IPS-18a (cell line): Measurements from ENCODE around the gene STOX2.

Source experiments
- H3K27ac ChIP-seq: one replicate; pipeline ENCODE4 v1.5.1; 2013; ENCODE audit warnings: low read length
- H3K27me3 ChIP-seq: one replicate; pipeline ENCODE4 v1.6.1; 2013; ENCODE audit warnings: mild to moderate bottlenecking, low read length; ENCODE audit not compliant: control insufficient read depth, insufficient read depth
- H3K36me3 ChIP-seq: one replicate; pipeline ENCODE4 v1.6.1; 2013; ENCODE audit warnings: low read depth, low read length; ENCODE audit not compliant: control insufficient read depth
- H3K4me1 ChIP-seq: one replicate; pipeline ENCODE4 v1.6.1; 2013; ENCODE audit warnings: low read depth, low read length; ENCODE audit not compliant: control insufficient read depth
- H3K4me3 ChIP-seq: one replicate; pipeline ENCODE4 v1.5.1; 2013; ENCODE audit warnings: low read length
- H3K9ac ChIP-seq: one replicate; pipeline ENCODE4 v1.6.1; 2013; ENCODE audit warnings: mild to moderate bottlenecking, low read length, moderate library complexity
- H3K9me3 ChIP-seq: one replicate; pipeline ENCODE4 v1.6.1; 2013; ENCODE audit warnings: low read depth, low read length; ENCODE audit not compliant: control insufficient read depth

The STOX2 gene

DNA sequence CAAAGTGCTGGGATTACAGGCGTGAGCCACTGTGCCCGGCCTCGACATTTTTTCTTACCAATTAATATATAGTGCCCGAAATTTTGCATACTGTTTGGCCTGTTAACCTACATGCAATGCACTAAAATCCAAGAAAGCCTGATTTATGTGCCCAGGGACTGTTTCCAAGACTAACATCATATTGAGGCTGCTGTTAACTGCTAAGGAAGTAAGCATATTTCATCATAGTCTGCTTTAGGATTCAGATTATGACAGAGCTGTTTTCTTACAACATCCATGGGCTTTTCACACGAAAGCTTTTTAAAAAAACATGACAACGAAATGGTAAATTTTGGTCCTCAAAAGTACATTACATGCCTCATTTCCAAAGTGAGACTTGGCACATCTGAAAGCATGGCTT, 84.4 kb downstream of the STOX2 start:
- peaks cover 29% of the 10 kb centered on the region for H3K27me3 ChIP-seq
- peaks cover 20% of the 10 kb centered on the region for H3K4me1 ChIP-seq
- no peak overlapping the region for H3K9ac ChIP-seq
- no peak overlapping the region for H3K27ac ChIP-seq
- H3K36me3 ChIP-seq, result no peaks in the 10 kb centered on the region
- H3K4me3 ChIP-seq, result no peak overlapping the region
- no peaks in the 10 kb centered on the region for H3K9me3 ChIP-seq

DNA sequence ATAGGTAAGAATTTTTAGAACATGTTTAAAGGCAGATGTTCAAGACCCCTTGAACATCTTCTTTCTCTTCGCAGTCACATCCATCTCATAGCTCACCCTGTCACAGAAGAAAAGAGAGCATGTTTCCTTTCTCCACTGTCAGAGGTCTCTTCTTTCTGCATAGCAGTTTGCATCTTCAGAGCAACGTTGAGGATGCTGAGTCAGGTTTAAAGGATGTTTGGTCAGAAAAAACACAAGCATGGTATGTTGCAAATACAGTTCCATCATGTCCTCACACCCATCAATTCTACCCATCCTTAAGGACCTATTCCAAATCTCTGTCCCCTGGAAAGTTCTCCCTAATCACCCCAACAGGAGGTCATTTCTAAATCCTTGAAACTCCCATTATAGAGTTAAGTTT, 84.8 kb downstream of the STOX2 start:
- H3K4me1 ChIP-seq, result peaks cover 20% of the 10 kb centered on the region
- H3K27ac ChIP-seq, result no peak overlapping the region
- H3K9ac ChIP-seq, result no peak overlapping the region
- H3K27me3 ChIP-seq, result peaks cover 29% of the 10 kb centered on the region
- H3K4me3 ChIP-seq, result no peak overlapping the region
- H3K36me3 ChIP-seq, result no peaks in the 10 kb centered on the region
- H3K9me3 ChIP-seq, result no peaks in the 10 kb centered on the region

DNA sequence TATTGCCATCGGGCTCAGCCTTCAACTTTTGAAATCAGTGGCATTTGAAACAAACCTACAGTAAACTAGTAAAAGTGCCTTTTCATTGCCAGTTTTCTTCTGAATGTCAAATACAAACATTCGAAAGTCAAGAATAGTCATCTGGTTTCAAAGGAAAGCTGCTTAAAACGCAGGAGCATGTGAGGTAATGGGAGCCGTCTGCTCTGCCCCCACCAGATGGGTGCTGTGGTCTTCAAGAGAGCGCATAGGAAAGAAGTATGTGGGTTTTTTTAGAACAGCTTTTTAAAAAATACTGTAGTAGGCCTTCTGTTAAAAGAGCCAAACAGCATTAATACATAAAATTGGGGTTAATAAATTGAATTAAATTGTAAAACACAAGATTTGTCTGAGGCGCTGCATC, 88.6 kb downstream of the STOX2 start:
- H3K4me3 ChIP-seq, result no peak overlapping the region
- peaks cover 7% of the 10 kb centered on the region for H3K4me1 ChIP-seq
- H3K27ac ChIP-seq, result no peak overlapping the region
- no peak overlapping the region for H3K9ac ChIP-seq
- no peaks in the 10 kb centered on the region for H3K9me3 ChIP-seq
- peaks cover 4% of the 10 kb centered on the region for H3K27me3 ChIP-seq
- H3K36me3 ChIP-seq, result no peaks in the 10 kb centered on the region

DNA sequence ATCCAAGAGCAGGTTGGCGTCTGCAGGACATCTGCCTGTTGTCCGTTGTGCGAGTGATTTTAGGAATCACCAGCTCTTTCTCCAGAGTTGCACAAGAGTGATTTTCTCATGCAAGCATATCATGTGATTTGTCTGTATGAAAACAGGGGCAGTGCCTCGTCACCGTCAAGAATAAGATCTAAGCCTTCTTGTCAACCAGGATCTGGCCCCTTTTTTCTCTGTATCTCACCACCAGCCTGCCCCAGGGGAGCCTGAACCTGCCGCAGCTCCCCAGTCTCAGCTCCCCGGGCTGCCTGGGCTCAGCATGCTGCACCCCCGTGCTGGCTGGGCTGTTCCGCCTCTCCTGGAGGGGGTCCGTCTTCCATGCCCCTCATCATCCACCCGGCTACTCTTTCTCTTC, 90.5 kb downstream of the STOX2 start:
- no peaks in the 10 kb centered on the region for H3K9me3 ChIP-seq
- no peaks in the 10 kb centered on the region for H3K27me3 ChIP-seq
- peaks cover 7% of the 10 kb centered on the region for H3K4me1 ChIP-seq
- H3K27ac ChIP-seq, result no peak overlapping the region
- H3K36me3 ChIP-seq, result no peaks in the 10 kb centered on the region
- H3K4me3 ChIP-seq, result no peak overlapping the region
- H3K9ac ChIP-seq, result no peak overlapping the region

DNA sequence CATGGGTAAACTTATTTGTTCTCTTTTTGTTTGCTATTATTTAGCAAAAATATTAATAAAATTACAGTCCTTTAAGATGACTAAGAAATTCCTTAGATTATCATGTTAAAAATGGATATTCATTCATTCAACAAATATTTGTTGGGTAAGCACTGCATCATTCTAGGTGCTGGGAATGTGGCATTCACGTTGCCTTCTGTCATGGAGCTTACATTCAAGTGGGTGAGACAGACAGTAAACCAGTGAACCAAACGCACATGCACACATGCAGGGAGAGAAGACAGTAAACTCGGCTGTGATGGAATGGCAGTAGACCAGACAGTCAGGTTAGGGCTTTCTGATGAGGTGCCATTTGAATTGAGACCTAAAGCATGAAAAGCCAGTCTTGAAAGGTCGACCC, 91.8 kb downstream of the STOX2 start:
- Histone ChIP-seq H3K27ac (no peak overlapping the region), H3K9ac (no peak overlapping the region), H3K4me3 (no peak overlapping the region), H3K27me3 (no peaks in the 10 kb centered on the region), H3K36me3 (no peaks in the 10 kb centered on the region), H3K9me3 (no peaks in the 10 kb centered on the region), H3K4me1 (peaks cover 7% of the 10 kb centered on the region)

DNA sequence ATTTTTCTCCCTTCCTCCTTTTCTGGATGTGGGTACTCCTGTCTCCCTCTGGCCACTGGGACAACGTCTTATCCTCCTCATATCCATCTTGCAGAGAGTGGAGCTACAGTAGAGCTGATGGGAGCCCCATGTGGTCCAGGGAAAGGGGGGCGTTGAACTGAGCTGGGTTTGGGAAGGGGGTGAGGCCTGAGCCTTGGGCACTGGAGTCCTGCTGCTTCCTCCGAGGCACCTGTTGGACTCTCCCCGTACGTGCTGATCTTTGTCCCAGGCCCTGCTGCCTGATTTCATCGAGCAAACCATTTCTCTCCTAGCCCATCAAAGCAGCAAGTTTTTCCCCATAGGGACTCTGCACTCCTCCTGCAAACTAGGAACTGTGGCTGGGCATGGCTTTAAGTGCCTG, 94.3 kb downstream of the STOX2 start:
- H3K9me3 ChIP-seq, result no peaks in the 10 kb centered on the region
- H3K27me3 ChIP-seq, result no peaks in the 10 kb centered on the region
- no peak overlapping the region for H3K9ac ChIP-seq
- no peak overlapping the region for H3K27ac ChIP-seq
- H3K4me1 ChIP-seq, result peaks cover 7% of the 10 kb centered on the region
- H3K4me3 ChIP-seq, result no peak overlapping the region
- H3K36me3 ChIP-seq, result no peaks in the 10 kb centered on the region

DNA sequence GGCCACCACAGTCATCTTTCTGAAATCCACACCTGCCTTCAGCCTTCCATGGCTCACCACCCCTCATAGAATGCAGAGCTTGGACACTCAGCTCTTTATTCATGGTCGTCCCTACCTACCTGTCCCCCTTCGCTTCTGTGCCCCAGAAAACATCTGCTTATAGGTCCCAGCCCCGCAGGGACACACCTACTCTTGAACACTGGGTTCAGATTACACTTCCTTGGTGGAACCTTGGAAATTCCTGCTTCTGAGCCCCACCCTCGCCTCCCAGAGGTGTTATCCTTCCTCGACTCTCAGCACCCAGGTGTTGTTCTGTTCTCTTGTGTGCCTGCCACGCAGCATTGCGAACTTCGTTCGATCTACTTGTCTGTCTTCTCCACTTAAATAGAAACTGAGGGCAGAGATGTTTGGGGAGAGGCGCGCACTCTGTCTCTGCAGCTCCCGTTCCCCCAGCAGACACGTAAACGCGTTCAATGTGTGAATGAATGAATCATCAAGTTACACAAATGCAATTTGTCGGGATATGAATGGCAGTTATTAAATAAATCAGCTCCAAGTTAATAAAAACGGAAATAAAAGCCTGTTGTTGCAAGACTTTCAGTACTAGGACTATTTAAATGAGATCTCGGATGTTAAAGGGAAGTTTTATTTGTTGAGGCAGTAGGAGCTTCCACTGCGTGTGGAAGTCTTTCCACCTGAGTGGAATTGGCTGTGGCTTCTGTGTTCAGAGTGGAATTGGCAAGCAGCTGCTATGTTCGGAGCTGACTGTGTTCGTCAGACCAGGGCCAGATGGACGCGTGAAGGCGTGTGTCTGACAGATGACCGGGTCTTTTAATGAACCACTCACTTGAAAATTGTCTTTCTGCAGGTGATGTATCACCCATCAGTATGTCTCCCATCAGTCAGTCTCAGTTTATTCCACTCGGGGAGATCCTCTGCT, 95.6 kb downstream of the STOX2 start:
- Histone ChIP-seq H3K9me3 (no peaks in the 10 kb centered on the region), H3K27ac (no peak overlapping the region), H3K4me3 (no peak overlapping the region), H3K36me3 (no peaks in the 10 kb centered on the region), H3K4me1 (peaks cover 2% of the 10 kb centered on the region), H3K27me3 (no peaks in the 10 kb centered on the region), H3K9ac (no peak overlapping the region)

DNA sequence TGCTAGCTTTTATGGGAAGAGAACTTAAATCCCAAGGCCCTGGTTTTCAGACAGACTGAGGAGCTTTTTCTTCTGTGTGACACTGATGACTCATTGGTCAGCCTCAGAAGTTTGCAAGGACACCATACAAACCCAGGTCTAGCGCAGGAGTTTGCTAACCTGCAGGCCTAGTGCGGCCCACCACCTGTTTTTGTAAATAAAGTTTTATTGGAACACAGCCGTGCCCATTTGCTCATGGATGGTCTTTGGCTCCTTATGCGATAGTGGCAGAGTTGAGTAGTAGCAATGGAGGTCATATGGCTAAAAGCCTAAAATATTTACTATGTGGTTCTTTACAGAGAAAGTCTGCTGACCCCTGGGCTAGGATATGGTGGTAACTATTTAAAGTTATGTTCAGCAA, 98.3 kb downstream of the STOX2 start:
- no peak overlapping the region for H3K4me3 ChIP-seq
- H3K27ac ChIP-seq, result no peak overlapping the region
- H3K4me1 ChIP-seq, result no peaks in the 10 kb centered on the region
- no peaks in the 10 kb centered on the region for H3K36me3 ChIP-seq
- no peak overlapping the region for H3K9ac ChIP-seq
- no peaks in the 10 kb centered on the region for H3K9me3 ChIP-seq
- no peaks in the 10 kb centered on the region for H3K27me3 ChIP-seq

DNA sequence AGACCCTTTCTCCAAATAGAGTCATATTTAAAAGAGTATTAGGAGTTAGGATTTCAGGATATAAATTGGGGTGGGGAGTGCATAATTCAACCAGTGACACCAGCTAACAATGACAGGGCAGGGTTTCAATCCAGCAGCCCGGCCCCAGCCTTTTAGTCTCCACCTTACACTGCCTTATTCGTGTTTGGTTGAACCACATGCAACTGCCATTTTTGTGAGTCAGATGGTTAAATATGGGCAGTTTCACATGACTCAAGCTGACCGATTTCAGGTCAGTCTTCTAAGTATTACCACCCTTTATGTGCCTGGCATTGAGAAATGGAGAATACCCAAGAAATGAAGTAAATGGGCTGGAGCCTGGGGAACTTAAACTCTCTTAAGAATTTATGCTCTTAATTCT, 102.8 kb downstream of the STOX2 start:
- Histone ChIP-seq H3K9me3 (no peaks in the 10 kb centered on the region), H3K36me3 (peaks cover 4% of the 10 kb centered on the region), H3K4me3 (no peak overlapping the region), H3K4me1 (no peaks in the 10 kb centered on the region), H3K9ac (no peak overlapping the region), H3K27me3 (no peaks in the 10 kb centered on the region), H3K27ac (no peak overlapping the region)

DNA sequence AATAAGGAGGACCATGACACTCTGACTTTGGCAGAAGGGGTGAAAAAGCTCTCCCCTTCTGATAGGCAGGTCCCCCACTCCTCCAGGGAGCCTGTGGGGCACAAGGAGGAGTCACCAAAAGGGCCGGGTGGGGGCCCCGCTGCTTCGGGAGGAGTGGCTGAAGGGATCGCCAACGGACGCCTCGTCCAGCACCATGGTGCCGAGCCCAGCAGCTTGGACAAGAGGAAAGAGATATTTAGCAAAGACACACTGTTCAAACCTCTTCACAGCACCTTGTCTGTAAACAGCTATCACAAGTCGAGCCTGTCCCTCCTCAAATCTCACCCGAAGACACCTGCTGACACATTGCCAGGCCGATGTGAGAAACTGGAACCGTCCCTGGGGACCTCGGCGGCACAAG, 105.6 kb downstream of the STOX2 start:
- no peaks in the 10 kb centered on the region for H3K9me3 ChIP-seq
- no peak overlapping the region for H3K27ac ChIP-seq
- no peak overlapping the region for H3K9ac ChIP-seq
- no peak overlapping the region for H3K4me3 ChIP-seq
- peaks cover 4% of the 10 kb centered on the region for H3K36me3 ChIP-seq
- no peaks in the 10 kb centered on the region for H3K4me1 ChIP-seq
- no peaks in the 10 kb centered on the region for H3K27me3 ChIP-seq

DNA sequence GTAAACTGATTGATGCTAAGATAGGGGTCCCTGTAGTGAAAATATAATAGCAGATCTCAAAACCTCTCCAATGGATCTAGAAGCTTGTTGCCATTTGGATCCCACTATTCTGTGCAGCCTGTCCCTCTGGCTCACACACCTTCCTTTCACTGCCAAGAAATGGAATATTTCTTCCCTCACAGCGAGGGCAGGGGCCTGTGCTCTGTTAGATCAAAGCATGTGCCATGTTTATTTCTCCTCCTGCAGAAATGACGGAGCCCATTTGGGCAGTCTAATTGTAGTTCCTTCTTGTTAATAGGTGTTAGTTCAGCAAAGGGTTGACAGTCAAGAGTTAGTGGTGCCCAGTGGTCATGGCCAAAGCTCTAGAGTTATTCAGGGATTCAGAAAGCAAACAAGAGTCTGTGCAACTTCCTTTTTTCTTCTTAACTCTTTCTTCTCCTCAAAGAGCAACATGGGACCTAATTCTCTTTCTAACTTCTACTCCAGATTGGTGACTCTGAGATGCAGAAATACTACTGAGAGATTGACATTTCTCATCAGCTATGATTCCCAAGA, 106.8 kb downstream of the STOX2 start:
- Histone ChIP-seq H3K4me3 (no peak overlapping the region), H3K36me3 (peaks cover 4% of the 10 kb centered on the region), H3K27ac (no peak overlapping the region), H3K9me3 (no peaks in the 10 kb centered on the region), H3K27me3 (no peaks in the 10 kb centered on the region), H3K9ac (no peak overlapping the region), H3K4me1 (no peaks in the 10 kb centered on the region)

DNA sequence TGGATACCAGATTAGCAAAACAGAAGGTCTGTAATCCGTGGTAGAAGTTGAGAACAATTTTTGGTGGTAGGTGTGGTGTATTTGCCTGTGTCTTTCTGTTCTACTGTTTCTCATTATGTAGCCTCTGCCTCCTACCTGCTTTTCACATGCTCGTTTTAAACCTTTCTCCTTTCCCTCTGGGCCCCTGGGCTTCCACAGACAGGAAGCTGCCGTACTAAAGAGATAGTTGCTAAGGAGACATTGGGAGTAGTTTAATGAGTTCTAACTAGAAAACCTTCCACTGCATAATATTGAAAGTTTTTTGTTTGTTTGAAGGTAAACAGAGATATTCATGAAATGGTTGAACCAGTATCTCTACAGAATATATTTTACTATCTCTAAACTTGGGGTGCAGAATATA, 107.8 kb downstream of the STOX2 start:
- H3K4me1 ChIP-seq, result no peaks in the 10 kb centered on the region
- no peak overlapping the region for H3K27ac ChIP-seq
- no peak overlapping the region for H3K4me3 ChIP-seq
- H3K9ac ChIP-seq, result no peak overlapping the region
- H3K27me3 ChIP-seq, result no peaks in the 10 kb centered on the region
- H3K9me3 ChIP-seq, result no peaks in the 10 kb centered on the region
- peaks cover 4% of the 10 kb centered on the region for H3K36me3 ChIP-seq
